NCI-H526 (cell line): Measurements from ENCODE around the gene GPSM1.

Experiments used
- DNase-seq, 2 experiments: peaks; one replicate each; lab custom pipeline; 2025; lab: John Stamatoyannopoulos, UW

Gene GPSM1

GRCh38 chr9:136304981-136305380, 22.4 kb upstream of the GPSM1 start:
- no peak for DNase-seq

DNA sequence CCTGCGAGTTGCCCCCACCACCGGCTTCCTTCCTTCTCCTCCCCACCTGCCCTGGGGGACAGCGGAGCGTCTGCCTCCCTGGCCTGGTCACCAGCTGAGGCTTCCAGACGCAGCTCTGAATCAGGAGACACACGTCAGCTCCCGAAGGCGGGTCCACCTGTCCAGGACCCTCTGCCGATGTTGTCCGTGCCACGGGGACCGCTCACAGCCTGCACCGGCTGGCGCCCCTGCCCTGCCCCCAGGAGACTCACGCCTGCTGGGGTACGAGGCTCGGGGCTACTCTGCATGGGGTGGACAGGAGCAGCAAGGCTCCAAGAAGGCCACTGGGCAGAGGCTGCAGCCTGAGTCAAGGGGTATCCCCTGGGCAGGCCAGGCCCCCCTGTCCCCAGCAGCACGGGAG, 21.5 kb upstream of the GPSM1 start:
- DNase-seq, result no peak

DNA sequence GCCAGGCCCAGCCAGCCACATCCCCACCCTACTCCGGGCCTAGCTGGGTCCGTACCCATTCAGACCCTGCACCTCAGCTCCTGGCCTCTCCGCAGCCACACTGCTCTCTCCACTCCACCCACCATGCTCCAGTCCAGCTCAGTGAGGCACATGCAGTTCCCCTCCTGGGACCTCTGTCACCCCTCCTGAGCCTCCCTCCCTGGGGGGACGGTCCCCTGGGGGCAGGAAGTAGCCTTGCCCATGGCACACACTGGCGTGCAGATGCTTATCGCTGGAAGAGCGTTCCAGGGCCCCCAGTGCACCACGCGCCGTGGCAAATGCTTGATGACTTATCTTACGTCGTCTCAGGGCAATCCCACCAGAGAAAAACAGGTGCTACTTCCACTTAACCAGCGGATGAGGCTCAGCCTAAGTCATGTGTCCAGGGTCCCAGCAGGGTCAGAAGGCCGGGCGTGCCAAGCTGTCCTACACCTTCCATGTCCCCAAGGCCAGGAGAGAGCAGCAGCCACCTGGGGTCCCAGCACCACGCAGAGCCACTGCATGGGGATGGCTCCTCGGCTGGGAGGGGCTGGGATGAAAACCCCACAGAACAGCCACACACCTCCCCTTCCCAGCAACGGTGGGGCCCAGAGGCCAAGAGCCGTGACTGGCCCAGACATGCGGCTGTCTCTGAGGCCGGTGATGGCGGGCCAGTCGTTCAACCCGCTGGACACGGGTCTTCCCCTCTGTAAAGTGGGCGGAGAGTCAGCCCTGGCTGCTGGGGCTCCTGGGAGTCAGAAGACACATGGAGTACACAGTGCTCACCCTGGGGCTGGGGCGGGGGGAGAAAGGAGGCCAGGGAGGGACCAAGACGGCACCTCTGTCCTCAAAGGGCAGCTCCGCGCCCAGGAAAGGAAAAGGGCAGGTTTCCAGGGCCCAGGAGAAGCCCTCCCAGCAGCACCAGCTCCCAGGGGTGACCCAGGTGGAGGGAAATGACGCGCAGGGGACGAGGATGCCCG, 20.8 kb upstream of the GPSM1 start:
- no peak for DNase-seq

GRCh38 chr9:136307215-136307750, 20.1 kb upstream of the GPSM1 start:
- DNase-seq, result no peak

- DNase-seq, result no peak
These were observed 19.2 kb upstream of the GPSM1 start for GRCh38 chr9:136308006-136308701.

- DNase-seq, result no peak
These were observed 18.7 kb upstream of the GPSM1 start for GRCh38 chr9:136308702-136309053.

- peak; percentile 83 to 93 for DNase-seq
These were observed 18.1 kb upstream of the GPSM1 start for GRCh38 chr9:136309101-136309801.

GRCh38 chr9:136309806-136310220, 17.5 kb upstream of the GPSM1 start:
- no peak for DNase-seq

DNA sequence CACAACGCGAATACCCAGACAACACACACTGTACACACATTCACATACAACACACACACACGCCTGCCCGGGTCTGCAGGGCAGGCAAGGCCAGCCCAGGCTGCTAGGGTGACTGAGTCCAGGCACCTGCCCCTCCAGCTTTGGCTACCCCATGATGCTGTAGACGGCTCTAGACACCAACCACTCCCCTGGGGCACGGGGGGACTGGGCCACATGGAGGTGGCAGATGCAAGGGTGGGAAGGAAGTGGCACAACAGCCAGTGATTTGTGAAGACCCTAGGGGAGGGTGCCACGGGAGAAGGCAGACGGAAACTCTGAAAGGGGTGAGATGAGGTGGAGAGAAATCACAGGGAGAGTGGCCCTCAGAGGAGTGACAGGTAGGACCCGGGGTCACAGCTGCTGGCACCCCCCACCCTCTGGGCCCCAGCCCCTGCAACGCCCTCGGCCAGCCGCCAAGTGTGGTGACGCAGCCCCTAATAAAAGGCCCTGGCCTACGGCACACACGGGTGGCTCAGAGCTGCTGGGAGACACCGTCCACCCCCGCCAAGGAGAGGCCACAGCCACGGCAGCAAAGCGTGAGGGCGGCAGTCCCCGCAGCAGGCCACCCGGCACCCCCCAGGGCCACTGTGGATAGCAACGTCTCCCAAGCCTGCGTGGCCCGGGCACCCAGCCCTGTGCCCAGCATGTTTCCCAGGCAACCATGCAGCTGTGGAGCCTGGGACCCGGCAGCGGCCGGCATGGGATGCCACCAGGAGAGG, 16.9 kb upstream of the GPSM1 start:
- DNase-seq, result no peak

- peak; percentile 58 to 79 for DNase-seq
These were observed 16.0 kb upstream of the GPSM1 start for GRCh38 chr9:136311051-136312008.

DNA sequence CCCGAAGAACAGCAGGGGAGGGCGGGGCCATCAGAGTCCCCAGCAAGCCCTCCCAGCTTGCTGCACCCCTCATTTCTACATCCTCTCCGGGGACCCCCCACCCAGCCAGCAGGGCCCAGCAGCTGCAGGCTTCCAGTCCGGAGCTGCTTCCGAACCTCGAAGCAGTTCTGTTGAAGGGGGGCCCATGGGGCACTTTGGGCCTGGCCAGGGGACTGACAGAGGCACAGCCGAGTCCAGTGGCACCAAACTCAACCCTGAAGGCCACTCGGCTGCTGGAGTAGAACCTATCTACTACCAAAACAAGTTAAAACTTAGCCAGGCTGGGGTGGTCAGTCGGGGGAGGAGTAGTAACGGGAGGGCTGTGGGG, 15.3 kb upstream of the GPSM1 start:
- no peak for DNase-seq

- DNase-seq, result peak in 1 of 2 experiments; percentile 55
These were observed 14.9 kb upstream of the GPSM1 start for GRCh38 chr9:136312436-136312835.

DNA sequence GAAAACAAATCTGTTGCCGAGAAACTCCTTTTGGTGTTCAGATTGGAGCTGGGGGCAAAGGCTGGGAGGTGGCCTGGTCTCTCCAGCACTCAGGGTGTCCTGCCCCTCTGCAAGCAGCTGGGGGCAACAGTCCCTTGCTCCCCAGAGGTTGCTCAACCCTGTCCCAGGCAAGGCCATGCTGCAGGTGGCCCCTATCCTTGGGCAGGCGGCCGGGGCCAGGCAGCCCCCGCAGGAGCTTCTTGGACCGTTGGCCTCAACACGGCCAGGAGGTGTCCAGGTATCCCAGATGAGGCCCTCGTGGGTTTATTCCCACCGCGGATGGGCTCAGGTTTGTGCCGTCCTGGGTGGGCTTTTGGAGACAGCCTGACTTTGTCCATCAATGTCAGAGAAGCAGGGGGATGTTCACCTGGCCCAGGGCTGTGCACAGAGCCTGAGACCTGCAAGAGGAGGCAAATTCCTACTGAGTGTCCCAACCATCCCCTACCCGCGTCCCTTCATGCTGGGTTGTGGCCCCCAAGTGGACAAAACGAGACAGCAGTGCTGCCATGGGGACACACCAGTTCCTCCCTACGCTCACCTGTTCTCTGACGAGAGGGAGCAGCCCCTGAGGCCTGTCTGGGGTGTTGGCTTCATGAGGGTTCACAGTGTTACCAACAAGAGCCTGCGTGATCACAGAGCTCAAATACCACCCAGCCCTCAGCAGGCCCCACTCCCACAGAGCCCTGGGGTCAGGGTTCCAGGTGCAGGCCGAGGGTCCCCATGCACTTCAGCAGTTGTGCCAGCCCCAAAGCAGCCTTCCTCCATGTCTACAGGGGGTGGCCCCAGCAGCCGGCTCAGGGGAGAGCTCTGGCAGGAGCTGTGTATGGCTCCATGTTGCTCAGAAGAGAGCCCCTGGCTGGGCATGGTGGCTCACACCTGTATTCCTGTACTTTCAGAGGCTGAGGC, 14.0 kb upstream of the GPSM1 start:
- no peak for DNase-seq

- no peak for DNase-seq
These were observed 13.3 kb upstream of the GPSM1 start for GRCh38 chr9:136314056-136314416.

- no peak for DNase-seq
These were observed 12.4 kb upstream of the GPSM1 start for GRCh38 chr9:136314944-136315343.

DNA sequence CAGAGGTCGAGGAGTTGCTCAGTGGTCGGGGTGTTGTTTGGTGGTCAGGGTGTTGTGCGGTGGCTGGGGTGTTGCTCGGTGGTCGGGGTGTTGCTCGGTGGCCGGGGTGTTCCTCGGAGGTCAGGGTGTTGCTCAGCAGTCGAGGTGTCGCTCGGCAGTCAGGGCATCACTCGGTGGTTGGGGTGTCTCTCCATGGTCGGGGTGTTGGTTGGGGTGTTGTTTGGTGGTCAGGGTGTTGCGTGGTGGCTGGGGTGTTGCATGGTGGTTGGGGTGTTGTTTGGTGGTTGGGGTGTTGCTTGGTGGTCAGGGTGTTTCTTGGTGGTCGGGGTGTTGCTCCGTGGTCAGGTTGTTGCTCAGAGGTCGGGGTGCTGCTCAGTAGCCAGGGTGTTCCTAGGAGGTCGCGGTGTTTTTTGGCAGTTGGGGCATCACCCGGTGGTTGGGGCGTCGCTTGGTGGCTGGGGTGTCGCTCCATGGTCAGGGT, 11.0 kb upstream of the GPSM1 start:
- no peak for DNase-seq

DNA sequence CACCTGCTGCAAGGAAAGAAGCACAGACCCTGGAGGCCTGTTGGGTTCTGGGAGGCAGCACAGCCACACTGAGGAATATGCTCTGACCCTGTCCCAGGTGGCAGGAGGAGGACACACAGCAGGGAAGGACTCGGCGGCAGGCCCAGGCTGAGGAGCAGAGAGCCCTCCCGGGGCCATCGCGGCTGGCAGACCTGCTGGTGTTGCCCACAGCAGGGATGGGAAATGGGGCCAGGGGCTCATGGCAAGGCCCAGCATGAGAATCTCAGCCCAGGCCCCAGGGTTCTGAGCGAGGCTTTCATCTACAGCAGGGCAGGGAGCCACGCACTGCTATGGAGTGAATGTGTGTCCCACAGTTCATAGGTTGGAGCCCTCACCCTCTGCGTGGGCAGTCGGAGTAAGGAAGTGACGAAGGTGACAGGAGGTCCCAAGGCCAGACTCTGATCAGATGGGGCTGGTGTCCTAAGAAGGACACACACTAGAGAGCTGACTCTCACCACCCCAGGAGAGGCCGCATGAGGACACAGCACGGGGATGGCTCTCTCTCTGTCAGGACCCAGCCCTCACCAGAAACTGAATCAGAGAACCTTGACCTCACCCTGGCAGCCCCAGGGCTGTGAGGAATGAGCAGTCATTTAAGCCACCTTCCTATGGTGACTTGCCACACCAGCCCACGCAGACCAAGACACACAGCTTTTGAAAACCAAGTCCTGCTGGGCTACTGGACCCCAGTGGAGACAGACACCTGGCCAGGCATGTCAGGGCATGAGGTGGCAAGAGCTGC, 10.3 kb upstream of the GPSM1 start:
- no peak for DNase-seq

- DNase-seq, result no peak
These were observed 9.6 kb upstream of the GPSM1 start for GRCh38 chr9:136317695-136318094.
